Measurements from ENCODE around the gene IYD.

GRCh38 chr6:150417899-150418826 is 49.4 kb downstream of the IYD start:
- TF ChIP-seq POLR2A (IDR thresholded peaks at IDR 0.05) (no peak), CTCF (IDR thresholded peaks at IDR 0.05) (peak; percentile 70 to 90 (median 79))
